ENCODE results near the gene NFKBIZ.

Gene NFKBIZ

DNA sequence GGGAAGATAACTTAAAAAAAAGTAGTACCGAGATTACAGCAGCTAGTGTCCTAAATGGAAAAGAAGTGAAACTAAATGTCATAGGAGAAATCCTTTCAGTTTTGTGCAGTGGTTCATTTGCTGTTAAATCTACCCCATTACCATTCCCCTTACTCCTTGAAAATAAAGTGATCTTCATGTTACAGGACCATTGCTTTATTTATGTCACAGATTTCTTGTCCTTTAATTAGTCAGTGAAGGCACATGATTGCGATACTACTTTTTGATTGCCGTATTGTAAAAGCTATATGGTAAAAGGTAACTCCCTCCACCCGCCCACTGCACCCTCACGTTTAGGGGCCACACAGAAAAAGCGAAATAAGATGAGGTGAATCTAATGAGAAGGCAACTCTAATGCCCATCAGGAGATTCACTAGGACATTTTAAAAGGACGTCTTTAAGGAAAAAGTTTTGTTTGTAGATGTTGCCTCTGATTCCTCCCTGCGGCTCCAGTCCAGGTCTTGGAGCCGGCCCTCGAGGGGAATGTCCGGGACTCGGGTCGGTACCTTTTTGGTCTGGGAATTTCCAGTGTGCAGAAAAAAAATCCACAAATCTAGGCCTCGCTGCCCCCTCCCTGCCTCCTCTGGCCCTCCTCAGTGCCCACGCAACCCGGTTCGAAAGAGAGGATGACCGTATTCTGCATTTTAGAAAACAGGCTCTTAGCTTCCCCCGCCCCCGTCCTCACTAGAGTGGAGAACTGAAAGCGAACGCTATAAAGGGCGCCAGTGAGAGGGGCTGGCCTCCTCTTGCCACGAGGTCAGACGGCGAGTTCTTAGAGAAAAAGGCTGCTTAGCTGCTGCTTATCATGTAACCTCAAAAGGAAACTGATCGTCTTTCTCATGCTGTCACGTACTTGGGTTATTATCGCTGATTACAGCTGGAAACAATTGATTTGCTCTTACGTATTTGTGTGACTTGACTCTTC lies 21.8 kb upstream of the NFKBIZ start:
- peak; percentile 78 for DNase-seq

GRCh38 chr3:101828276-101828675 lies 21.0 kb upstream of the NFKBIZ start:
- DNase-seq: peak; percentile 47

- DNase-seq: peak; percentile 22
Observed at GRCh38 chr3:101828691-101829436, 20.4 kb upstream of the NFKBIZ start.

DNA sequence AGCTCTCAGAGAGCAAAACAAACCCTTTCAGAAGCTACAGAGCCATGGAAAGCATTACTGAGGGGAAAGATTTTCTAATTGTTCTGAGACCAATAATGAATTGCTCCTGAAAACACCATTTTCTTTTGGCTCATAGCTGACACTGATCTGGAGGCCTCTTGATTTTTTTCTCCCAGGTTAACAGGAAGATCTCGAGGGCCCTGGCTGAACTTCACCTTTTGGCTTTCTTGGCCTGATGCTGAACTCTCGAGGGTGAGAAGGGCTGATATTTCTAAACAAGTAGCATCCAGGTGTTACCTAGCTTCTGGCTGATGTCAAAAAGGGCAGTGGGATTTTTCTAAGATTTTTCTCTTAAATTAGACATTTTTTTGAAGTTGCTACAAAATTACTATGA lies 19.9 kb upstream of the NFKBIZ start:
- DNase-seq: no peak

GRCh38 chr3:101829874-101830273 lies 19.4 kb upstream of the NFKBIZ start:
- DNase-seq: no peak

DNA sequence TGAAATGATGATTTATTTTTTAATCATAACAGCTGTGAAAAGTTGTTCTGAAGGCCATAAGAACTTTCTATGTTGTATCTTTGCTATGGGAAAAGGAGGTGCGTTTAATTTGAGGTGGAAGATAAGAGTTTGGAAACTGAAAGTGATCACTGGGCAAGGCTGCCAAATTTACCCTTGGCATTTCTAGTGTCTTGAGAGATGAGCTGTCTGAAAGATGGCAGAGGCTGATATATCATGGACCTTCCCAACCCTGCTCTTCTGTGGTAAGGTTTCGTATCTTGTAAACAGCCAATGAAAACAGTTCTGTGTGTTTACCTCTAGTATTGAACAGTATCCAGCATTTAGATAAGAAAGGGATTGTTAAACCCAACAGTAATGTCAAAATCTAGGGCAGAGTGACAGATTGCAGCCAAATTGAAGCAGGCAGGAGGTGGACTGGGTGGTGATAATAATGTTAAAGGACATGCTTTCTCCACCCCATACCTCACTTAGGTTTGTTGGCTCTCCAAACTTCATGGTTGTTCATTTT lies 15.8 kb upstream of the NFKBIZ start:
- DNase-seq: no peak

GRCh38 chr3:101835676-101836075 lies 13.6 kb upstream of the NFKBIZ start:
- no peak for DNase-seq

GRCh38 chr3:101836160-101836559 lies 13.2 kb upstream of the NFKBIZ start:
- DNase-seq: no peak

- DNase-seq: peak; percentile 54
Observed at GRCh38 chr3:101836652-101837598, 12.4 kb upstream of the NFKBIZ start.

DNA sequence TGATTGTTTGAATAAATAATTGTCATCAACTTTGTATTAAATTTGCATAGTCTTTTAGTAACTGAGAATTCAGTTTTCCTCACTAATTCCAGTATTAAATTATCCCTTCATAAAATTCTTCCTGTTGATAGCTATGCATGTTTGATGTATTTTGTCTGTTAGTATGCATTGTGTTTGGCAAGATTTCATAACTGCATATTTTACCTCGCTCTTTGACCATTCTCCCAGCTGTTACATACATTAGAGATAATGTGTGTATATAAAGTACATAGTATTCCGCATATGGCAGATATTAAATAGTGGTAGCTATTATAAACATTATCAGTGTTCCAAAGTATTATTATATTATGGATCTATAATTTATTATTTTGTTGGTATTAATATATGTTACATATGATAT lies 10.6 kb upstream of the NFKBIZ start:
- peak; percentile 19 for DNase-seq

DNA sequence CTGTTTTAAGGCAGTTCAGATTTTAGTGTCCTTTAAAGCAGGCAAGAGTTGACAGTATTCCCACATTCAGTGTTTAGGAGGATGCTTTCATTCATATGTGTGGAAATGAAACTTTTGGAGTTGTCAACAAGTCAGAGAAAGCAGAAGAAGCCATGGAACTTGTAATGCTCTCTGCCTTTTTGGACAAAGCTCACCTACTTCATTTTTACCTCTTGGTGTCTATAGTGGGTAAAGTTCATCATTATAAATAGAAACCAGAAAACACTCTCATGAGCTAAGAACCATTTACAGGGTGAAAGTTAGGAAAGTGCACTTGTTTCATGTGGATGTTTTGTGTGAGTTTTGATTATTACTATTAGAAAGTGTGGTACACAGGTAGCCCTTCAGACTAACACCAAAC lies 9.2 kb upstream of the NFKBIZ start:
- DNase-seq: no peak

DNA sequence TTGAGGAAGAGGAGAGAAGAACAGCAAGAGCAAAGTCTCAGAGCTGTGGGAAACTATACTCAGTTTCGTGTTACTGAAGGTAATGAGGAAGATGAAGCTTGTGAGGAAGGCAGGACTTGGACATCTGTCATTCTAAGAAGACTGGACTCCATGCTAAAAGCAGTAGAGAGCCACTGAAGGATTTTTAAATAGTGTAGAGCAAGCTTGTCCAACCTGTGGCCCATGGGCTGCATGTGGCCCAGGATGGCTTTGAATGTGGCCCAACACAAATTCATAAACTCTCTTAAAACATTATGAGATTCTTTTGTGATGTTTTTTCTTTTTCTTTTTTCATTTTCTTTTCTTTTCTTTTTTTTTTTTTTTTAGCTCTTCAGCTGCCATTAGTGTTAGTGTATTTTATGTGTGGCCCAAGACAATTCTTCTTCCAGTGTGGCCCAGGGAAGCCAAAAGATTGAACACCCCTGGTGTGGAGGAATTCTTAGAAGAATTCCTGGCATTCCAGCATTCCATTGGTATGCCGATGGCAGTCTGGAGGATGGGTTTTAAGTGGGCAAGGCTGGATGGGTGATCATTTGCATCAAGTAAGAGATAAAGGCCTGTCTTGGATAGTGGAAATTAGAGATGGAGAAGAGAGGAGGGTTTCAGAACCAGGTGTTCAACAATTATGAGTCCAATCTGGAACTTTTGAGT lies 6.9 kb upstream of the NFKBIZ start:
- peak; percentile 86 for DNase-seq

GRCh38 chr3:101842935-101843330 lies 6.4 kb upstream of the NFKBIZ start:
- DNase-seq: no peak

DNA sequence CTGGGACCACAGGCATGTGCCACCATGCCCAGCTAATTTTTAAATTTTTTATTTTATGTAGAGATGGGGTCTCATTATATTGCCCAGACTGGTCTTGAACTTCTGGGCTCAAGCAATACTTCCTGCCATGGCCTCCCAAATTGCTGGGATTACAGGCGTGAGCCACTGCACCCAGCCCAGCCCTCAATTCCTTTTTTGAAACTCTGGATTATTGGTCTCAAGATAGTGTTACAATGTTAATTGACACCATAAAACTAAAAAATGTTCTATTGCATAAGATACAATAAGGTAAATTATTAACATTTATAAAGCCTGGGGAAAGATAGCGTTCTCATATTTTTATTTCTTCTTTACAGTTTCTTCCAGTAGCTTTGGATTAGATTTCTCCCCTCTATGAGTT lies 3.9 kb upstream of the NFKBIZ start:
- DNase-seq: no peak

DNA sequence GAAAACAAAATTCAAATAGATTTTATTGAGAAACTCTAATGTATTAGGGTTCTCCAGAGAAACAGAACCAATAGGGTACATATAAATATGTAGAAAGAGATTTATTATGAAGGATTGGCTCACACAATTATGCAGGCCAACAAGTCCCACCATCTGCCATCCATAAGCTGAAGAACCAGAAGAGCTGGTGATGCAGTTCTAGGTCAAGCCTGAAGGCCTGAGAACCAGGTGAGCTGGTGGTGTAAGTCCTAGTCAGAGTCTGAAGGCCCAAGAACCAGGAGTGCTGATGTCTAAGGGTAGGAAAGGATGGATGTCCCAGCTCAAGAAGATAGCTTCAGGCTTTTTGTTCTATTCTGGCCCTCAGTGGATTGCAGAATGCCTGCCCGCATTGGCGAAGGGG lies 2.6 kb upstream of the NFKBIZ start:
- no peak for DNase-seq

DNA sequence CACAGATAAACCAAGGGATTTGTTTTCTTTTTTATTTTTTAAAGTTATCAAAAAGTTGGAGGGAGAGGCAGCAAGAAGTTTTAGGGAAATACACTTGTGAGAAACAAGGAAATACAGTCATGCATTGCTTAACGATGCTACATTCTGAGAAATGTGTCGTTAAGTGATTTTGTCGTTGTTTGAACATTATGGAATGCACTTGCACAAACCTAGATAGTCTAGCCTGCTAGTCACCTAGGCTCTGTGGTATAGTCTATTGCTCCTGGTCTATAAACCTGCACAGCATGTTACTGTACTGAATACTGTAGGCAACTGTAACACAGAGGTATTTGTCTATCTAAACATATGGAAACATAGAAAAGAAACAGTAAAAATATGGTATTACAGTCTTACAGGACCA lies 2.0 kb upstream of the NFKBIZ start:
- DNase-seq: no peak

DNA sequence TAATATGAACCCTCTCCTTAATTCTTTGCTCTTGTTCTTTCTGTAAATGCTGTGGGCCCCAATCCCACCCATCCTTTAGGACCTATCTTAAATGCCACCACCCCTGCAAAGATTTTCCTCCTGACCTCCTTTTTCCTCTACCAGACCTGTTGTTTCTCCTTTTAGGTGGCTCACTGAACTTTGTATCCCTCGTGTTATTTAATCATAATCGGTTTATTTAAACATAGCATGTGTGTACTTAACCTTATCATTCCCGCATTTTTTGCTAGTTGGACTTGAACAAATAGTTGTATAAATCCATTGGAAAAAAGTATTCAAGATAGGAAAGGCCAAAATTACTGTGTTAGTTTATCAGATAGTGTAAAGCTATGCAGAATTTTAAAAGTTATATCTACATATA lies 988 bp upstream of the NFKBIZ start:
- DNase-seq: no peak

DNA sequence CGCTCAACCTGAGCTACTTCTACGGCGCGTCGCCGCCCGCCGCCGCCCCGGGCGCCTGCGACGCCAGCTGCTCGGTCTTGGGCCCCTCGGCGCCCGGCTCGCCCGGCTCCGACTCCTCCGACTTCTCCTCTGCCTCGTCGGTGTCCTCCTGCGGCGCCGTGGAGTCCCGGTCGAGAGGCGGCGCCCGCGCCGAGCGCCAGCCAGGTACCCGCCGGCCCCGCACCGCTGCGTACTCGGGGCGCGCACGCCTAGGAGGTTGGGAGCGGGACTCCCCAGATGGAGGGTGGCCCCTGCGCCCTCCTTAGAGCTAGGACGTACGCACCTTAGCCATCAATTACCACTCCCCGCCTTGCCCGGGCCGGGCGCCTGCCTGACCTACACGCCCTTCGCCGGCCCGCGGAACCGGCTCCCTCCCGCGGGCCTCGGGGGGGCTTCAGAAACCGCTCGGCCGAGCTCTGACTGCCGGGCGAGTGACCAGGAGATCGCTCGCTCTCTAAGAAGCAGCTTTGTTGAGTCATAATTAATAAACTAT lies 466 bp downstream of the NFKBIZ start:
- no peak for DNase-seq

DNA sequence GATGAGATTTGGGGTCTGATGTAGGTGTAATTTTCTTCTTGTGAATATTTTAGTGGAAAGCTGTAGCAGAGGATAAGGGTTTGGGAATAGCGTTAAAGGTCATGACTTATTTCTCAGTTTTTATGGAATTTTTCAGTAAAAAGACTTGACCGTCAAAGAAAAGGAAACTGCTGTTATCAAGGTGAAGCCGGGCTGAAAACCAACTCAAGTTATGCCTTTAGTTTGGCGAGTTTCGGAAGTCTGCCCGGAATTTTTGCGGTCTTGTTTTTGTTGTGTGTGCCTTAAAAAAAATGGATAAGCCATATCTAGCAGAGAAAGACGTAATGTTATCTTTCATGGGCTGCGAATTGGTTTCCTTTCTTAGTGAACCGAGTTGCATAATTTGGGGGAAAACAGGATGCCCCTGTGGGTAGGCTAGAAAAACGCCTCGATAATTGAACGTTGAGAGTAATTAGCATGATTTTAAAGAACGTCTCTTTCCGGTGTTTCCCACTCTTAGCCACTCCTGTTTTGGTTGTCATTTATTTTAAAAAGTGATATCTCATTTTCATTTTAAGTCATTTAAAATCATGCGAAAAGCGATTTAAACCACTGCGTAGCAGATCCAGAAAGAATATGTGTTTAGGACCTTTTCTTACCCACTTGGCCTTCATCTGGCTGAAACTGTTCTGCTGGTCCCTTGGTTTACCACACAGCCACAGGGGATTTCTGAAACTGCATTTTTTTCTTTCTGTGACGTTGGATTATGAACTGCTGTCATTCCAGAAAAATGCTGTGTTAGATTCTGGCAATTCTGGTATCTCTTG lies 1.1 kb downstream of the NFKBIZ start:
- DNase-seq: peak; percentile 89

DNA sequence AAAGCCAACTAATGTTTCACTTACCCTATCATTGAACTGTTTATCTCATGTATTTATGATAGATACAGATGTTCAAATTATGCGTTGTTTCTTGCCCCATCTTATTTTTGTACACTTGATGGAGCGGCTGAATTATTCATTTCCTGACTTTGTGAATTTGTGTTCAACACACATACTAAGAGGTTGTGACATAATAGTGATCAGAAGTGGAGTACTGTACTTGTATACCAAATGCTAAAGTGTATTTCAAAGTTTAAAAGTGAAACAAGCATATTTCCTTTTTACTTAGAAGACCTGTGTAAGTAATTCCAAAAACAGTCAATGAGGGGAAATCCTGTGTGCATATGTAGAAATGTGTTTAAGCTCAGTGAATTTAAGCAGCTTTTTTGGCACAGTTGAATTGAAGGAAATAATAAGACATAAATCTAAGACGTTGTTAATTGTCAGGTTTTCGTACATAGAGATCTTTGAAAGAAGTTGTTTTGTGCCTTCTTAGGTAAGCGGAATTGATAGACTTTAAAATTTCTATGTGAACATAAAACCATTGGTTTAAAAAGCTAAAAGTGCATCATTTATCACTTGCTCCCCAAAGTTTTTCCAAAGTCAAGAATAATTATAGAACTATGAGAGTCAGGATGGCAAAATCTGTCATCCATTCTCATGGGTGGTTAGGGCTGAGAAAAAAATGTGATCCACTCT lies 1.9 kb downstream of the NFKBIZ start:
- no peak for DNase-seq
